Skin epidermis (tissue), 12 donors: ENCODE results near the gene NACA.
A peak's percentile ranks its signal among the peaks of the same experiment; 100 is the strongest.
"Not testable (repeated sequence)": the region's sequence is repeated elsewhere in the genome, so short reads cannot be mapped to it uniquely, and the experiment has no call there.

ENCODE experiments used
- H3K27ac ChIP-seq, 21 experiments: fragments of 200-600 bp; sonication (generic) in 11 of 21; one replicate each; pipeline ENCODE4 v1.5.0; 2020; ENCODE audit warnings: mild to moderate bottlenecking in 3 of 21, inconsistent platforms in 2 of 21, moderate library complexity in 2 of 21
- H3K4me3 ChIP-seq, 7 experiments: fragments of 200-600 bp; sonication (generic) in 2 of 7; one replicate each; pipeline ENCODE4 v1.5.0; 2020; ENCODE audit warnings: inconsistent platforms in 2 of 7, mild to moderate bottlenecking in 2 of 7, moderate library complexity in 1 of 7

The NACA gene

DNA sequence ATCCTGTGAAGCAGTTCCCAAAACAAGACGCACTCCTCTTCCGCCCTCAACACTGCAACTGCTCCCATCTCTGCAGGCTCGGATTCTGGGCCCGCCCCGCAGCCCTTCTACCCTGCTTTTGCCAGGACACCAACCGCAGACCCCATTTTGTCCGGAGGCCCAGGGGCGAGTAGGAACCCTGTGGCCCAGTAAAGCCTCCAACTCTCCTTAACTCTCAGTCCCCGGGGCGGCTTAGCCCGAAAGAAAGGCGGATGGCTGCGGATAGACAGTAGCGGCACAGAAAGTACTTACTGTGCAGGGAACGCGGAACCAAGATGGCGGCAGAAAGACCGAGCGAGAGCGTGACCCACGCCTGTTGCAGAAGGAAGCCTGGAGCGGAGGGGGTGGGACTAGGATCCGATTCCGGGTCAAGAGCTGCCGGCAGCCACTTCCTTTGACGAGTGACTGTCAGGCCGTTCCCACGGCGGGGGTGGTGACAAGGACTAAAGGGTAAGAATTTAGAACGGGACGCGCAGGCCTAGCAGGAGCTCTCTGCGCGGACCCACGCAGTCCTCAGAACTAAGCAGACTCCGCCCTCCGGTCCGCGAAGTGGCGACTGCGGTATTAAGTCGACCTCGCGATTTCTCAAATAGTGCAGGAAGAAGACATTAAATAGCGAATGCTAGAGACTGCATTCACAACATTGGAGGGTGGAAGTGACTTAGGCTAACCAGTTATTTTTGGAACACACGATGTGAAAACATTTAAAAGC is at the start of gene NACA:
Gene NACA (minus strand): TSS at position 328 of the 751 bp plus-strand sequence. CDS start 778 bp downstream, outside the sequence.
- peak within 1 kb of the TSS; percentile 85 to 97 (median 93) for H3K27ac ChIP-seq
- peak within 1 kb of the TSS; percentile 58 to 90 (median 82) for H3K4me3 ChIP-seq

DNA sequence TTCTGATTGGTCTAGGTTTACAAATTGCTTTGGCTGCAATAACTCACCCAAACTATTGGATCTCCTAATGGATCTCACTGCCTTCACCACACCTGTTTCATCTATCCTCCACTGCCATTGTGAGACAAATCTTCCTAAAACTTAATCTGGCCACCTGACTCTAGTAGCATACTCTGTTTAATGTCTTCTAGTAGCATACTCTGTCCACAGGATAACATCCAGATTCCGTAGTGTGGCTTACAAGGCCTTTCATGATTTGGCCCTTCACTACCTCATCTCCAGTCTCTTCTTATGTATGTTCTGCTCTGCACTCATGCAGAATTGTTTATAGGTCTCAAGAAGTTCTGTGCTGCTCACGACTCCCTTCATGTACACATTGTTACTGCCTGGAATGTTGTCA is 48.0 kb upstream of the NACA start:
- Histone ChIP-seq H3K27ac (no peak overlapping the region), H3K4me3 (no peak overlapping the region)

- H3K4me3 ChIP-seq, result no peak overlapping the region
Measured at GRCh38 chr12:56772625-56773024, 47.5 kb upstream of the NACA start.

DNA sequence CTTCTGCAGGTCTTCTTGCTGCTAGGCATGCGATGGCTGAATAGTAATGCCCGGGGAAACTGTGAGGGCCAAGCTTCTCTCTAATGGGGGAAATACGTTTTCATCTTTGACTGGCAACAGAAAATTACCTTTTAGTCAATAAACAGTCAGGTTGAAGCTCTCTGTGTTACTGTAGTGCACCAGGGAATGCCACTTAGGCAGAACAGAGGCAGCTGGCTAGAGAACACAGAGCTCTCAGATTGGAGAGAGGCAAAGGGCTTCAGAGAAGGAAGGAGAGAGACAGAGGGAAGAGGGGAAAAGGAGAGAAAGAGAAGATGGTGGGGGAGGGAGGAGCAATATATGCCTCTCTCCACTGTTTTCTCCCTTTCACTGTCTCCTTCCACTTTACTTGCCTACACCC is 44.8 kb upstream of the NACA start:
- Histone ChIP-seq H3K4me3 (no peak overlapping the region), H3K27ac (no peak overlapping the region)

More at GRCh38 chr12:56772625-56773024, 47.5 kb upstream of the NACA start:
- H3K27ac ChIP-seq, result no peak overlapping the region

- Histone ChIP-seq H3K27ac (no peak overlapping the region), H3K4me3 (no peak overlapping the region)
Measured at GRCh38 chr12:56768424-56768823, 43.3 kb upstream of the NACA start.

GRCh38 chr12:56766535-56766934 is 41.4 kb upstream of the NACA start:
- Histone ChIP-seq H3K27ac (no peak overlapping the region), H3K4me3 (no peak overlapping the region)

DNA sequence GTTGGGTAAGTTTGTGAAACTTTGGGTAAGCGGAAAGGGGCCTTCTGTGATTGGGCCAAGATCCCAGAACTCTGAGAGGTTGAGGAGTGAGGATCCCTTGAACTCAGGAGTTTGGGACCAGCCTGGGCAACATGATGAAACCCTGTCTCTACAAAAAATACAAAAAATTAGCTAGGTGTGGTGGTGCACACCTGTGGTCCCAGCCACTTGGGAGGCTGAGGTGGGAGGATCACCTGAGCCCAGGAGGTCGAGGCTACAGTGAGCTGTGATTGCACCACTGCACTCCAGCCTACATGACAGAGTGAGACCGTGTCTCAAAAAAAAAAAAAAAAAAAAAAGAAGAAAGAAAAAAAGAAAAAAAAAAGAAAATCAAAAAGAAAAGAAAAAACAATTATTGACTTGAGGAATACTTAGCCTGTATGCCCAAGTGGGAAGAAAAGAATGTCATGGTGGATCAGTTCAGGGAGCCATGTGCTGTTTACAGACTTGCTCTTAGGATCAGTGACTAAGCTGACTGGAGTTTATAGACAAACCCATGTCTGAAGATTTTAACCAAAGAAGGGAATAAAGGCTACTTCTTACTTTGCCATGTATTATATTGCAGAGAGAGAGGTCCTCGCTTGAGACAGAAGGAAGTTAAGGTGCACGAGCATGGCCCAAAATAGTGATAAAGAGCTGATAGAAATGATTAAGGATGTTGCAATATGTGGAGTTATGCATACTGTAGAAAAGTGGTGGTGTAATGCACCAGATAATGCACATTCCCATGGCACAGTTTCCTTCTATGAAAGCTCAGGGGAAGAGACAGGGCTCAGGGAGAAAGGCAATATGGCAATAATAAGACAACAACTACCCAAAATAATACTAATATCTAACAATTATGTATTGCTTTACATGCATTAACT is 38.9 kb upstream of the NACA start:
- Histone ChIP-seq H3K27ac (no peak overlapping the region), H3K4me3 (no peak overlapping the region)

DNA sequence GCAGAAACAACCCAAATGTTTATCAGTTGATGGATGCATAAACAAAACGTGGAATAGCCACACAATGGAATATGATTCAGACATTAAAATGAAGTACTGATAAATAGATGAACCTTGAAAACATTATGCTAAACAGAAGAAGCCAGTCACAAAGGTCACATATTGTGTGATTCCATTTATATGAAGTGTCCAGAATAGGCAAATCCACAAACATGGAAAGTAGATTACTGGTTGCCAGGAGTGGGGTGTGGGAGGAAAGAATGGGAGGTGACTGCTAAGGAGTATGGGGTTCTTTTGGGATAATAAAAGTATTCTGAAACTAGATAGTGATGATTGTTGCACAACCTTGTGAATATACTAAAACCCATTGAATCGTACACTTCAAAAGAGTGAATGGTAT is 36.7 kb upstream of the NACA start:
- H3K4me3 ChIP-seq, result no peak overlapping the region
- H3K27ac ChIP-seq, result no peak overlapping the region

- no peak overlapping the region for H3K27ac ChIP-seq
- no peak overlapping the region for H3K4me3 ChIP-seq
Measured at GRCh38 chr12:56760460-56760859, 35.4 kb upstream of the NACA start.

- H3K4me3 ChIP-seq, result no peak overlapping the region
- H3K27ac ChIP-seq, result no peak overlapping the region
Measured at GRCh38 chr12:56759263-56759908, 34.3 kb upstream of the NACA start.

GRCh38 chr12:56758728-56759262 is 33.7 kb upstream of the NACA start:
- Histone ChIP-seq H3K27ac (no peak overlapping the region), H3K4me3 (no peak overlapping the region)

GRCh38 chr12:56757971-56758370 is 32.9 kb upstream of the NACA start:
- H3K27ac ChIP-seq, H3K4me3 ChIP-seq: not testable (repeated sequence)

- no peak overlapping the region for H3K4me3 ChIP-seq
- no peak overlapping the region for H3K27ac ChIP-seq
Measured at GRCh38 chr12:56753566-56753965, 28.5 kb upstream of the NACA start.

DNA sequence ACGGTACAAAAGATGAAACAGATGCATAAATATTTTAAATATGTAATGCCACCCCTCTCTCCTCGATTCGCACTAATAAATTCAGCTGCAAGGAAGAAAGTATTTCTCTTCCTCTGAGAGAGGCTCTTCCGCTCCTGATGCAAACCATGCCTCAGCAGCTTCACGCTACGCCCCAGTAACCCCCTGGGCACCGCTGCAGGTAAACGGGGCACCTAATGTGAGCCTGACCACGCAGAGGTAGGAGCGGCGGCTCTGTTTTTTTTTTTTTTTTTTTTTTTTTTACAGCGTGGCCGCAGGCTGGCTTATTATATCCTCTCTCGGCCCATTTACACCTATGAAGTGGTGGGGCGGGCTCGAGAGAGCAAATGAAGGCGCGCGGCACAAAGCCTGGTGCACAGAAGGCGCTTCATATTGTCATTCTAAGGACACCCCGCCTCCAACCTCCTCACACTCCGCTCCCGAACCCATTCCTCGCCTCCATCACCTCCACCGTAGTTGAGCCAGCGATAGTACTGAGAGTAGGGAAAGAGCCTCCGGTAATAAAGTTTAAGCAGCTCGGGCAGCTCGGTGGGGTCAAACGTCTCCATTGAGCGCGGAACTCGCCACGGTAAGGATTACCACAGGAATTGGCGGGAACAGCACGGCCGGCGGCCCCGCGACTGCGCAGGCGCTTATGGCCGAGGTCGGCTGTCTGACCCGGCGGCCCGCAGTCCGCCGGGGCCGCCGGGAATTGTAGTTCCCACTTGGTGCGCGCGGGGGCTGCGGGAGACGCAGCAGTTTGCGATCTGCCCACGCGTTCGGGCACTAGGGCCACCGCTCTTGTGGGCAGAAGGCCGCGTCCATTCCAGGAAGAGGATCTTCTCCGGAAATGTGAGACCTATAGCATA is 26.9 kb upstream of the NACA start, which contains the start of gene PRIM1:
Gene PRIM1 (minus strand): TSS at position 612 of the 887 bp plus-strand sequence. CDS start 25 bp downstream, at position 587.
- Histone ChIP-seq H3K4me3 (peak within 1 kb of the TSS; percentile 42 to 75 (median 69)), H3K27ac (peak within 1 kb of the TSS in 20 of 21 experiments; percentile 0 to 80 (median 54))

DNA sequence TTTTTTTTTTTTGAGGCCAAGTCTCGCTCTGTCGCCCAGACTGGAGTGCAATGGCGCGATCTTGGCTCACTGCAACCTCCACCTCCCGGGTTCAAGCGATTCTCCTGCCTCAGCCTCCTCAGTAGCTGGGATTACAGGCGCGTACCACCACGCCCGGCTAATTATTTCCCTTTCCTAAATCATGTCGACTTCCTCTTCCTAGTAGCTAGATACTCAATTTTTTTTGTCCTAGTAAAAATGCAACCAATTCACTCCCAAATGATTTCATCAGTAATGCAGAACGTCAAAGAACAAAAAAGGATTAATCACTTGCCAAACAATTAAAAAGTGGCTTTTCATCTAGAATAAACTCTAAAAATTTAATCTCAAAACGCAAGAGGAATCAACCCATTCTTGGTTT is 25.5 kb upstream of the NACA start:
- H3K4me3 ChIP-seq, H3K27ac ChIP-seq: not testable (repeated sequence)

DNA sequence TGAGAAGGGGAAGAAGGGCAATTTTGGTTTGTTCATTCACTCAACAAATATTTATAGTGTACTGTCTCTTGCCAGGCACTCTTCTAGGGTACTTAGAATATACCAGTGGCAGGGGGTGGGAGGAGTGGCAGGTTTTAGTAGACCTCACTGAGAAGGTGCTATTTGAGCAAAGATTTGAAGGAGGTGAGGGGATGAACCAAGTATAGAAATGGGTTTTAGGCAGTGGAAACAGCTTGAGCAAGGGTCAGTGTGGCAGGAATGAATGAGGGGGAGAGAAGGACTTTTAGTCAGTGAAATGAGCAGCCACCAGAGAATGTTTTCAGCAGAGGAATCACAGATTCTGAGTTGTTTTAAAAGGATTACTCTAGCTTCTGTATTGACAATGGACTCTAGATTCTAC is 24.8 kb upstream of the NACA start:
- H3K4me3 ChIP-seq, result no peak overlapping the region
- peak overlapping the region in 3 of 21 experiments; percentile 29 to 39 (median 37) for H3K27ac ChIP-seq

DNA sequence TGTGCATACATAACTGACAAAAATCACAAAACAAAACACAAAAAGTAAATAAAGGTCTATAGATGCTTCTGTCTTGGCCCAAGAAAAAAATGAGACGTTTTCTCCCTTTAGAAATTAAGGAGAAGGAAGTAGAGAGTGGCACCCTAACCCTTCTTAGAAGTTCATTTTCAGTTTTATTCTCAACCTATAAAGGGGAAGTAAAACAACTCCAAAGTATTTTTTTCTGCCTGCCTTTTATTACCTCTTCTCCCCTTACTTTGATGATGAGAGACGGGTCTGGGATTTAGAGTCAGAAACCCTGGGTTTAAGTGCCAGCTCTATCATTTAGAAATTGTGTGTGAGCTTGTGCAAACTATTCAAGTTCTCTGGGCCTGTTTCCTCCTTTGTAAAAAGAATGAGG is 24.3 kb upstream of the NACA start:
- no peak overlapping the region for H3K4me3 ChIP-seq
- peak overlapping the region in 2 of 21 experiments; percentile 29 to 37 for H3K27ac ChIP-seq

DNA sequence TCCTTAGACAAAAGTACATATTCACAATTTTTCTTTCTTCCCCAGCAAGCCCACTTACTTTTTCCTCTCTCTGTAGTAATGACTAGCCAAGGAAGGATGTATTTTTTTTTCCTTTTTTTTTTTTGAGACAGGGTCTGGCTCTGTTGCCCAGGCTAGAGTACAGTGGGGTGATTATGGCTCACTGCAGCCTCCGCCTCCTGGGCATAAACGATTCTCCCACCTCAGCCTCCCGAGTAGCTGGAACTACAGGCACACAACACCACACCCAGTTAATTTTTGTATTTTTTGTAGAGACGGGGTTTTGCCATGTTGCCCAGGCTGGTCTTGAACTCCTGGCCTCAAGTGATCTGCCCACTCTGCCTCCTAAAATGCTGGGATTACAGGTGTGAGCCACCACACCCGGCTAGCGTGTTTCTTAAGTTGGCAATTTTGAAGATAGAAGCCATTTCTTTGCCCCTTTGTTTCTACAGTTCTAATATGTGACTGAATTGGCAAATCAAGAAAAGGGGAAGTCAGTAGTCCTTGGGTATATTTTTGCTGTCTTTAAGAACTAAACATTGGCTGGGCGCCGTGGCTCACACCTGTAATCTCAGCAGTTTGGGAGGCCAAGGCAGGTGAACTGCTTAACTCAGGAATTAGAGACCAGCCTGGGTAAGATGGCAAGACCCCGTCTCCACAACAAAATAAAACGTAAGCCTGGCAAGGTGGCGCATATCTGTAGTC is 3.2 kb upstream of the NACA start:
- Histone ChIP-seq H3K4me3 (no peak overlapping the region), H3K27ac (no peak overlapping the region)
